Calu3 (cell line): ENCODE results near the gene SPDL1. TPM values are rescaled to one million over a fixed set of nuclear protein-coding genes. Genes with fewer than 3 reads are reported as not detected.

Experiments used
- BruUV-seq: library from RNA; stranded (reverse); fragments of 400-500 nt; replicated peaks from 2 replicates; lab custom pipeline; 2021; lab: Mats Ljungman, UMichigan
- CTCF ChIA-PET: fragments of 300-600 bp; sonication (Branson Sonifier 250); formaldehyde crosslinking; loops from one replicate; lab custom pipeline; 2022; ENCODE audit warnings: antibody characterized with exemption; lab: Charles Lee
- DNase-seq: peaks from one replicate; pipeline ENCODE4 v3.0.0; 2022
- H3K27ac Mint-ChIP-seq: one replicate; pipeline ENCODE4 v1.8.0; 2022; ENCODE audit warnings: mixed read lengths; ENCODE audit not compliant: unreplicated experiment
- H3K27me3 Mint-ChIP-seq: one replicate; pipeline ENCODE4 v1.8.0; 2022; ENCODE audit warnings: mixed read lengths; ENCODE audit not compliant: unreplicated experiment
- H3K36me3 Mint-ChIP-seq: one replicate; pipeline ENCODE4 v1.8.0; 2022; ENCODE audit warnings: mild to moderate bottlenecking, moderate library complexity, mixed read lengths; ENCODE audit not compliant: insufficient read depth, unreplicated experiment
- H3K4me1 Mint-ChIP-seq: one replicate; pipeline ENCODE4 v1.8.0; 2022; ENCODE audit warnings: mild to moderate bottlenecking, low read depth, mixed read lengths; ENCODE audit not compliant: unreplicated experiment
- H3K4me3 Mint-ChIP-seq: one replicate; pipeline ENCODE4 v1.8.0; 2022; ENCODE audit warnings: mild to moderate bottlenecking, low read depth, moderate library complexity, mixed read lengths; ENCODE audit not compliant: unreplicated experiment
- H3K9me3 Mint-ChIP-seq: one replicate; pipeline ENCODE4 v1.8.0; 2022; ENCODE audit warnings: low read depth, mixed read lengths; ENCODE audit not compliant: unreplicated experiment
- CTCF ChIP-seq: fragments of 200-600 bp; IDR thresholded peaks from one replicate; pipeline ENCODE4 v1.8.0; 2022; ENCODE audit warnings: antibody characterized with exemption; ENCODE audit not compliant: unreplicated experiment
- intact Hi-C: fragments of 100-400 bp; cut with micrococcal nuclease; formaldehyde crosslinking; loops from one replicate; pipeline ENCODE4 v1.10.0; 2022; ENCODE audit not compliant: unreplicated experiment
- total RNA-seq: library from RNA; stranded (reverse); gene quantifications from 2 replicates; pipeline ENCODE4 v1.2.3, GENCODE V29; 2022

The SPDL1 gene
- total RNA-seq, 1 experiment from 2014 or later: 45.8 TPM

GRCh38 chr5:169590602-169591001 lies 7.0 kb downstream of the SPDL1 start:
- Mint-ChIP-seq H3K27ac (no peak overlapping the region), H3K36me3 (peaks cover 13% of the 10 kb centered on the region), H3K4me1 (peaks cover 16% of the 10 kb centered on the region), H3K4me3 (no peak overlapping the region), H3K9me3 (no peaks in the 10 kb centered on the region), H3K27me3 (no peaks in the 10 kb centered on the region)
- CTCF ChIA-PET: no interaction called here
- BruUV-seq: no TSS peak
- intact Hi-C loops: no loop called here
- TF ChIP-seq CTCF: no peak
- no peak for DNase-seq

- H3K4me3 Mint-ChIP-seq: no peak overlapping the region
- H3K36me3 Mint-ChIP-seq: peaks cover 13% of the 10 kb centered on the region
- no peak overlapping the region for H3K27ac Mint-ChIP-seq
- CTCF ChIA-PET: no interaction called here
- TF ChIP-seq CTCF: no peak
- peaks cover 6% of the 10 kb centered on the region for H3K4me1 Mint-ChIP-seq
- BruUV-seq: no TSS peak
- intact Hi-C loops: no loop called here
- H3K9me3 Mint-ChIP-seq: no peaks in the 10 kb centered on the region
- DNase-seq: no peak
- no peaks in the 10 kb centered on the region for H3K27me3 Mint-ChIP-seq
These were observed 8.1 kb downstream of the SPDL1 start for GRCh38 chr5:169591636-169592035.

DNA sequence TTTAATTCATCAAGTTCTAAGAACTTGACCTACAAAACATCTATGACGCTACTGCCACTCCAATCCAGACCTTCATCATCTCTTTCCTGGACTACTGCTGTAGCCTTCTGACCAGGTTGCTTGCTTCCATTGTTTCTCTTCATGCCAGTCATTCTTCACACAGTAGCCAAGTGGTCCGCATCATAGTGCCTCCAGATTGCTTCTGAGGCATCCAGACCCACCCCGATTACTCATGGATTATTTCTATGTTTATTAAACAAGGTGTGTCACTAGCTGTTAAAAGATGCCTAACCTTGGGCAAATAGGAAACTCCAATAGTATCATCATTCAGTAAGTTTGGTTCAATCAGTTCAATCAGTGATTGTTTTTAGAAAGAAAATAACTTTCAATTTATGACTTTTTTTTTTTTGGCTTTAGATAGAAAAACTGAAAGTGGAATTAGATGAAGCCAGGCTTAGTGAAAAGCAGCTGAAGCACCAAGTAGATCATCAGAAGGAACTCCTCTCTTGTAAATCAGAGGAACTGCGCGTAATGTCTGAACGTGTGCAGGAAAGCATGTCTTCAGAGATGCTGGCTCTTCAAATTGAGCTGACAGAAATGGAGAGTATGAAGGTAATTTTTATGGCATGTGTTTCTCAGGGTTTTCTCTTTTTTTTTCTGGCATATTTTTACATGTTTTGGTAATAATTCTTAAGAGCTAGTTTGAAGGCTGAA lies 9.5 kb downstream of the SPDL1 start:
- no peaks in the 10 kb centered on the region for H3K4me1 Mint-ChIP-seq
- no peaks in the 10 kb centered on the region for H3K9me3 Mint-ChIP-seq
- H3K36me3 Mint-ChIP-seq: peaks cover 13% of the 10 kb centered on the region
- no peaks in the 10 kb centered on the region for H3K27me3 Mint-ChIP-seq
- CTCF ChIA-PET: interaction anchor here (0.6 to 0.7 kb wide), 3 partner anchors 19 to 210 kb away, joined by 3 to 8 read pairs (median 3); no protein-coding TSS in a partner anchor
- no TSS peak for BruUV-seq
- no peak for DNase-seq
- TF ChIP-seq CTCF: no peak
- no peak overlapping the region for H3K4me3 Mint-ChIP-seq
- intact Hi-C loops: no loop called here
- no peak overlapping the region for H3K27ac Mint-ChIP-seq

- no peak for DNase-seq
- TF ChIP-seq CTCF: no peak
- intact Hi-C loops: no loop called here
- no TSS peak for BruUV-seq
- Mint-ChIP-seq H3K4me3 (no peak overlapping the region), H3K27me3 (no peaks in the 10 kb centered on the region), H3K4me1 (no peaks in the 10 kb centered on the region), H3K27ac (no peak overlapping the region), H3K36me3 (peaks cover 7% of the 10 kb centered on the region), H3K9me3 (no peaks in the 10 kb centered on the region)
- CTCF ChIA-PET: no interaction called here
These were observed 11.7 kb downstream of the SPDL1 start for GRCh38 chr5:169595172-169595820.
